GM03348 (cell line): ENCODE measurements around the gene PODXL.
"Not testable (repeated sequence)": the region's sequence is repeated elsewhere in the genome, so short reads cannot be mapped to it uniquely, and the experiment has no call there.

Experiments used
- DNase-seq: peaks from one replicate; pipeline ENCODE4 v3.0.0; 2012; ENCODE audit warnings: low spot score

PODXL gene

GRCh38 chr7:131508754-131509486 lies 47.5 kb downstream of the PODXL start:
- no peak for DNase-seq

- DNase-seq = peak; percentile 86
Observed at GRCh38 chr7:131507592-131508331, 48.7 kb downstream of the PODXL start.

GRCh38 chr7:131506597-131506996 lies 49.8 kb downstream of the PODXL start:
- no peak for DNase-seq

- DNase-seq = no peak
Observed at GRCh38 chr7:131505636-131506557, 50.5 kb downstream of the PODXL start.

- DNase-seq = not testable (repeated sequence)
Observed at GRCh38 chr7:131505037-131505620, 51.3 kb downstream of the PODXL start.

- no peak for DNase-seq
Observed at GRCh38 chr7:131504157-131504899, 52.1 kb downstream of the PODXL start.

- no peak for DNase-seq
Observed at GRCh38 chr7:131503639-131504038, 52.8 kb downstream of the PODXL start.

GRCh38 chr7:131502810-131503508 lies 53.5 kb downstream of the PODXL start:
- peak; percentile 44 for DNase-seq

GRCh38 chr7:131501930-131502685 lies 54.3 kb downstream of the PODXL start:
- DNase-seq = no peak

GRCh38 chr7:131501422-131501821 lies 55.0 kb downstream of the PODXL start:
- peak; percentile 61 for DNase-seq

GRCh38 chr7:131500357-131500756 lies 56.1 kb downstream of the PODXL start:
- no peak for DNase-seq

GRCh38 chr7:131499801-131500200 lies 56.6 kb downstream of the PODXL start:
- DNase-seq = no peak

GRCh38 chr7:131498237-131498885 lies 58.1 kb downstream of the PODXL start:
- DNase-seq = no peak

- no peak for DNase-seq
Observed at GRCh38 chr7:131497454-131497853, 59.0 kb downstream of the PODXL start.

GRCh38 chr7:131495669-131496498 lies 60.5 kb downstream of the PODXL start:
- DNase-seq = no peak

- no peak for DNase-seq
Observed at GRCh38 chr7:131494182-131494581, 62.2 kb downstream of the PODXL start.

- no peak for DNase-seq
Observed at GRCh38 chr7:131493581-131493980, 62.8 kb downstream of the PODXL start.

- DNase-seq = no peak
Observed at GRCh38 chr7:131493081-131493480, 63.3 kb downstream of the PODXL start.
